A673 (cell line): ENCODE results near the gene EVA1C. TPM values are rescaled to one million over a fixed set of nuclear protein-coding genes. Genes with fewer than 3 reads are reported as not detected.
"Not testable (repeated sequence)": the region's sequence is repeated elsewhere in the genome, so short reads cannot be mapped to it uniquely, and the experiment has no call there.

Experiments
- BruUV-seq: library from RNA; stranded (reverse); fragments of 400-500 nt; replicated peaks from 2 replicates; lab custom pipeline; 2021; lab: Mats Ljungman, UMichigan
- CTCF ChIA-PET: fragments of 300-600 bp; sonication (Branson Sonifier 250); formaldehyde crosslinking; loops from one replicate; lab custom pipeline; 2022; ENCODE audit warnings: antibody characterized with exemption; lab: Charles Lee
- POLR2A ChIA-PET: fragments of 300-600 bp; sonication (Branson Sonifier 250); formaldehyde crosslinking; loops from one replicate; lab custom pipeline; 2022; ENCODE audit warnings: antibody characterized with exemption; ENCODE audit not compliant: low non-redundant PET; lab: Charles Lee
- DNase-seq: peaks from one replicate; pipeline ENCODE4 v3.0.0-alpha.2; 2015; ENCODE audit warnings: low spot score
- H3K27ac ChIP-seq: fragments of 200-600 bp; sonication (generic); 2 replicates; pipeline ENCODE4 v1.5.1; 2016; ENCODE audit warnings: mixed run types, low read depth, mild to moderate bottlenecking, mixed read lengths, antibody characterized with exemption, low read length; ENCODE audit not compliant: poor library complexity, severe bottlenecking
- H3K27me3 ChIP-seq: fragments of 200-600 bp; sonication (generic); replicated peaks from 2 replicates; pipeline ENCODE4 v1.6.1; 2017; ENCODE audit warnings: mixed run types, low read depth, mild to moderate bottlenecking, mixed read lengths, antibody characterized with exemption, low read length; ENCODE audit not compliant: insufficient read depth, poor library complexity
- H3K36me3 ChIP-seq: fragments of 200-600 bp; sonication (generic); 2 replicates; pipeline ENCODE4 v1.6.1; 2016; ENCODE audit warnings: mixed run types, mild to moderate bottlenecking, mixed read lengths, antibody characterized with exemption, low read length; ENCODE audit not compliant: insufficient read depth, poor library complexity, severe bottlenecking
- H3K4me1 ChIP-seq: fragments of 200-600 bp; sonication (generic); 2 replicates; pipeline ENCODE4 v1.6.1; 2017; ENCODE audit warnings: mixed run types, mild to moderate bottlenecking, mixed read lengths, antibody characterized with exemption, low read length; ENCODE audit not compliant: insufficient read depth, poor library complexity, severe bottlenecking
- H3K4me3 ChIP-seq: fragments of 200-600 bp; sonication (generic); 2 replicates; pipeline ENCODE4 v1.5.1; 2016; ENCODE audit warnings: low read depth, mixed run types, mild to moderate bottlenecking, mixed read lengths, low read length; ENCODE audit not compliant: poor library complexity, severe bottlenecking
- H3K9me3 ChIP-seq: fragments of 200-600 bp; sonication (generic); 2 replicates; pipeline ENCODE4 v1.6.1; 2016; ENCODE audit warnings: mixed run types, low read depth, mild to moderate bottlenecking, mixed read lengths, antibody characterized with exemption, low read length; ENCODE audit not compliant: poor library complexity, severe bottlenecking
- CTCF ChIP-seq: fragments of 300-800, 200-600 bp; sonication (generic); conservative IDR thresholded peaks from 2 replicates; pipeline ENCODE4 v1.5.1; 2017; ENCODE audit warnings: low read depth, mild to moderate bottlenecking, antibody characterized with exemption, low read length, moderate library complexity, mixed read lengths
- EZH2 ChIP-seq: fragments of 200-600 bp; sonication (generic); IDR thresholded peaks from 2 replicates; pipeline ENCODE4 v1.6.1; 2017; ENCODE audit warnings: borderline replicate concordance, low read depth, mild to moderate bottlenecking, mixed read lengths, antibody characterized with exemption, low read length; ENCODE audit not compliant: poor library complexity, severe bottlenecking
- intact Hi-C: fragments of 100-400 bp; cut with micrococcal nuclease; formaldehyde crosslinking; loops from one replicate; pipeline ENCODE4 v1.10.0; 2022; ENCODE audit not compliant: unreplicated experiment
- total RNA-seq: library from RNA; stranded (reverse); gene quantifications from 2 replicates; pipeline ENCODE4 v1.2.3, GENCODE V29; 2021

The EVA1C gene
- total RNA-seq, 1 experiment from 2014 or later = 7.2 TPM

DNA sequence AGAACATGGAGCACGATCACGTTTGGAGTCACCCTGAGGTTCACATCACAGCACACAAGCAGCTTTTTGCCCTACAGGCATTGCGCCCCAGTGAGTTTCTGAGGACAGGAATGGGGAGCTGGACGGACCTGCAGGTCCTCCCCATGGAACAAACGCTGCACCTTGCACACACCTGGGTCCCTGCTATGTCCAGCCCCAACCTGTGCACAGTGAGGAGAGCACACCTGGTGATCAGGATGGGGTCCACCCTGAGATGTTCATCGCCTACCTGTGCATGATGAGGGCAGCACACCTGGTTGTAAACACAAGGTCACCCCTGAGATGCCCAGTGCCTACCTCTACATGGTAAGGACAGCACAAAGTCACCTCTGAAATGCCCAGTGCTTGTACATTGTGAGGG lies 126.9 kb downstream of the EVA1C start:
- intact Hi-C loops = no loop called here
- no peaks in the 10 kb centered on the region for H3K9me3 ChIP-seq
- no peaks in the 10 kb centered on the region for H3K4me1 ChIP-seq
- ChIA-PET POLR2A (no interaction called here), CTCF (no interaction called here)
- no peak overlapping the region for H3K4me3 ChIP-seq
- H3K27ac ChIP-seq = no peak overlapping the region
- BruUV-seq = no TSS peak
- no peak for DNase-seq
- H3K27me3 ChIP-seq = no peaks in the 10 kb centered on the region
- no peaks in the 10 kb centered on the region for H3K36me3 ChIP-seq
- no peak for TF ChIP-seq CTCF
- no peak for TF ChIP-seq EZH2

GRCh38 chr21:32543056-32543455 lies 130.6 kb downstream of the EVA1C start:
- CTCF ChIA-PET, H3K27ac ChIP-seq, H3K4me3 ChIP-seq, DNase-seq, H3K36me3 ChIP-seq, POLR2A ChIA-PET, intact Hi-C loops, H3K9me3 ChIP-seq, BruUV-seq, H3K27me3 ChIP-seq, H3K4me1 ChIP-seq: not testable (repeated sequence)

DNA sequence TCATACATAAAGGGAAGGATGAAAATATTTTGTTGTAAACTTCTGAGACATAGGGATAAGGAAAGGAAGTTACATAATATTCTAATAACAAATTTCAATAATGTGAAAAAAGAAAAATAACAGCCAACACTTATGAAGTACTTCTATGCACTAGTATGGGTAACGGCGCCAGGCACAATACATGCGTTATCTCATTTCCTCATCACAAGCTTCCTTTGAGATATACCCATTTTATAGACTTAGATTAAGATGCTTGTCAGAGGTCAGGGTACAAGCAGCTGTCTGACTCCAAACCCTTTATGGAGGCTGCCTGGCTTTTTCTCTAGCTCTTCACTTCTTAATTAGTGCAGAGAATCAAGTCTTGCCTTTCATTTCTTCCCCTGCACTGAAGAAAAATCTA lies 131.5 kb downstream of the EVA1C start:
- Histone ChIP-seq H3K27me3 (no peaks in the 10 kb centered on the region), H3K27ac (no peak overlapping the region), H3K9me3 (no peaks in the 10 kb centered on the region), H3K4me3 (no peak overlapping the region), H3K4me1 (no peaks in the 10 kb centered on the region), H3K36me3 (no peaks in the 10 kb centered on the region)
- TF ChIP-seq EZH2 (no peak), CTCF (no peak)
- POLR2A ChIA-PET = no interaction called here
- CTCF ChIA-PET = no interaction called here
- intact Hi-C loops = no loop called here
- DNase-seq = no peak
- no TSS peak for BruUV-seq

DNA sequence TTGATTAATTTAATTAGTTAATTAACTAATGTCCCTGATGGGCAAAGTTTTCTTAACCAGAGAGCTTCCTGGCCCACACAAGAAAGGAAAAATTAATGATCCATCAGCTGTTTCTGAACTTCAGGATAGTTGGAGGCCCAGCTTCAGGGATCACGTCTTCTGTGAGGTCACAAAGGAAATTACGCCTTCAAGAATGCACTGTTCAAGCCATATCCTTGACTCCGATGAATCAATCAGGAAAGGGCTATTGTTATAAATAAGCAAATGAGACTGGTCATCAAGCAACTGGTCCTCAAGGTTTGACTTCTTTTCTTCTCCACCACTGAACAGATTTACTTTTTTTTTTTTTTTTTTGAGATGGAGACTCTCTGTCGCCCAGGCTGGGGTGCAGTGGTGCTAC lies 132.2 kb downstream of the EVA1C start:
- Histone ChIP-seq H3K9me3 (no peaks in the 10 kb centered on the region), H3K4me1 (no peaks in the 10 kb centered on the region), H3K27me3 (no peaks in the 10 kb centered on the region), H3K27ac (no peak overlapping the region), H3K4me3 (no peak overlapping the region), H3K36me3 (no peaks in the 10 kb centered on the region)
- TF ChIP-seq EZH2 = no peak
- no peak for TF ChIP-seq CTCF
- no peak for DNase-seq
- BruUV-seq = no TSS peak
- CTCF ChIA-PET = no interaction called here
- intact Hi-C loops = no loop called here
- POLR2A ChIA-PET = no interaction called here
